NCI-H526 (cell line): ENCODE measurements around the gene PSMD6.

ENCODE experiments used
- DNase-seq, 2 experiments: peaks; one replicate each; lab custom pipeline; 2025; lab: John Stamatoyannopoulos, UW

Gene PSMD6

GRCh38 chr3:63976872-63977200 lies 46.5 kb downstream of the PSMD6 start:
- no peak for DNase-seq

- no peak for DNase-seq
Observed at GRCh38 chr3:63976161-63976871, 47.0 kb downstream of the PSMD6 start.

- no peak for DNase-seq
Observed at GRCh38 chr3:63975723-63976122, 47.6 kb downstream of the PSMD6 start.

- no peak for DNase-seq
Observed at GRCh38 chr3:63974451-63974850, 48.8 kb downstream of the PSMD6 start.

GRCh38 chr3:63973406-63973805 lies 49.9 kb downstream of the PSMD6 start:
- DNase-seq: no peak

GRCh38 chr3:63972987-63973386 lies 50.3 kb downstream of the PSMD6 start:
- DNase-seq: no peak

- no peak for DNase-seq
Observed at GRCh38 chr3:63972196-63972595, 51.1 kb downstream of the PSMD6 start.

GRCh38 chr3:63970631-63971475 lies 52.4 kb downstream of the PSMD6 start:
- DNase-seq: no peak

- DNase-seq: no peak
Observed at GRCh38 chr3:63969876-63970275, 53.4 kb downstream of the PSMD6 start.

- no peak for DNase-seq
Observed at GRCh38 chr3:63968612-63969350, 54.5 kb downstream of the PSMD6 start.

GRCh38 chr3:63967675-63968611 lies 55.4 kb downstream of the PSMD6 start:
- DNase-seq: peak in 1 of 2 experiments; percentile 6

GRCh38 chr3:63966871-63967270 lies 56.4 kb downstream of the PSMD6 start:
- no peak for DNase-seq

- no peak for DNase-seq
Observed at GRCh38 chr3:63966007-63966406, 57.3 kb downstream of the PSMD6 start.

GRCh38 chr3:63964681-63965485 lies 58.4 kb downstream of the PSMD6 start:
- DNase-seq: no peak

GRCh38 chr3:63963496-63963895 lies 59.8 kb downstream of the PSMD6 start:
- DNase-seq: no peak

GRCh38 chr3:63961891-63962290 lies 61.4 kb downstream of the PSMD6 start:
- DNase-seq: peak; percentile 23 to 54
